ENCODE data around the gene NRM.

Gene NRM

DNA sequence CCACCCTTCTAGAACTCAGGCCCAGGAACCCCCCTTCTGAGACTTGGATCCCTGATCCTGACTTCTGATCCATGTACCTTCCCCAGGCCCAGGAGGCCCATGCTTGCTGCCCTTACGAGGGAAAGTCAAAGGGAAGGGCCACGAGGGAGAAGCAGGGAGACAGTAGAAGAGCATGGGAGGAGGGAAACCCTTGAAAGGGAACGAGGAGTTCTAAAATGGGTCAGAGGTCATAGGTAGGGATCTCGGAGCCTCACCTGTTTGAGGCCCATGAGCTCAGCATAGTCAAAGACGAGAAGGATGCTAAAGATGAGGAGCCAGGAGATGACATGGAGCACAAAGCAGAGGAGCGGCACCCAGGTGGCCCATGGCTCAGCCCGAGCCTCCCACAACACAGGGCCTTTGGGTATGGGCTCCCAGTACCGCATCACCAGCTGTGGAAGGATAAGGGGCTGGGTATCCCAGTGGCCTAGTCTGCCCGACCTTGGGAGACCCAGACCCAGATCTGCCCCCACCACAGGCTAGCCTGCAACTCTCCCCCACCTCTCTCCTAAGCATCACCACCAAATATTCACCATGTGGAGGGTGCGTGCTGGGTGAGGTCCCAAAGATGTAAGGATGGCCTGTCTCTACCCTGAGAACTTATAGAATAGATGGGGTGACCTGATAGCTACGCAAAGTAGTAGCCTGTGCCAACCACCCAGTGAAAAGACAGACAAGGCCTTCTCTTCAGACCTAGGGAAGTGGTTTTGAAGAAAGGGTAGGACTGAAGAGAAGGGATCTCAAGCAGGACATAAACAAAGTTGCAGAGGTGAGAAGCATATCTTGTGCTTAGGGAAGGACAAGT lies 1.5 kb downstream of the NRM start:
- no peak for FAIRE-seq
- no peak for DNase-seq (ENCODE audit: low spot score)

DNA sequence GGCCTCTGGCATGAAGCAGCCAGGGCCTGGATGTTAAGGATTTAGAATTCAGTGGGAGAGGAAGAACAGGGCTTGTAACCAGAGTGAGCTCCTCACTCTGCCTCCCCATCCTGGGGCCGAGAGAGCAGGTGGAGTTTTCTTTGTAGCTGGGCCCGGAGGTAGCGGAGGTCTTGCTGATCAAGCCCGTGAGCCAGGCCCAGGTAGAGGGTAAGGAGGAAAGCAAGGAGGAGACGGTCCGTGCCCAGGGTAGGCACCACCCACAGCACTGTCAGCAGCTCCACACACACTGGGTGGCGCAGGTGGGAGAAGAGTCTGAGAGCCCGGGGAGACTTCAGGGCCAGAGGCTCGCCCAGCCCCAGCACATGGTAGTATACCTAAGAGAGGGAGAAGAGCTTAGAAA lies 2.2 kb downstream of the NRM start:
- no peak for DNase-seq (ENCODE audit: low spot score)
- FAIRE-seq = no peak

DNA sequence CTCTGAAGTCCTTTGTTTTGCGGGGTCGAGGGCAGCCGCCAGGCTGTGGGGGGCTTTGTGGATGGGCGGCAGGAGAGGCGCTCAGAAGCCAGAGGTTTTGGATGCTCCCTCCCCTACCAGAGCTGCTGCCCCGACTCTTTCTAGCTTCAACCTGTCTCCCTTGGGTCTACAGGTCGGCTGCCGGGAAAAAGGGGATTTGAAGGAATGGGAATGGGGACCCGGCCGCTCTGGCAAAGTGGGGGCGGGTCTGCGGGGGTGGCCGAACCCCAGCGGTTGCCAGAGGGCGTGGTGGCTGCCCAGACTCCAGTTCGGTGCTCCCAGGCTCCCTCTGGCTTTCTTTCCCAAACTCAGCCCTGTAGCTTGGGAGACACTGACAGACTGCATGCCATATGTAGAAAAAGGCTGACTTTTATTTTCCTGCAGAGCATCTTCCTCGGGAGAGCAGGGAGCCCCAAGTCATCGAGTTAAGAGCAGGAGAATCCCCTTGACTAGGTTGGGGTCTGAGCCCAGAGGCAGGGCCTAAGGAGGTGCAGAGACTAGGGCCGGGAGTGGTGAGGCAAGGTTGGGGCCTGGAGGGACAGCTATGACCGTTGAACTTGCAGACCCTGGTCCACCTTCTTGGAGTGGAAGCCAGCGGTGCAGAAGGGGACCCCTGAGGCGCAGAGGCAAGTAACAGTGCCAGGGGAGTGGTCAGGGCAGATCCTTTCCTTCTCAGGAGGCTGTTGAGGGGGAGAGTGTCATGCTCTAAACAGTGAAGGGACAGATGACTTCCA lies 2.9 kb downstream of the NRM start:
- no peak for FAIRE-seq
- DNase-seq (ENCODE audit: low spot score) = no peak

DNA sequence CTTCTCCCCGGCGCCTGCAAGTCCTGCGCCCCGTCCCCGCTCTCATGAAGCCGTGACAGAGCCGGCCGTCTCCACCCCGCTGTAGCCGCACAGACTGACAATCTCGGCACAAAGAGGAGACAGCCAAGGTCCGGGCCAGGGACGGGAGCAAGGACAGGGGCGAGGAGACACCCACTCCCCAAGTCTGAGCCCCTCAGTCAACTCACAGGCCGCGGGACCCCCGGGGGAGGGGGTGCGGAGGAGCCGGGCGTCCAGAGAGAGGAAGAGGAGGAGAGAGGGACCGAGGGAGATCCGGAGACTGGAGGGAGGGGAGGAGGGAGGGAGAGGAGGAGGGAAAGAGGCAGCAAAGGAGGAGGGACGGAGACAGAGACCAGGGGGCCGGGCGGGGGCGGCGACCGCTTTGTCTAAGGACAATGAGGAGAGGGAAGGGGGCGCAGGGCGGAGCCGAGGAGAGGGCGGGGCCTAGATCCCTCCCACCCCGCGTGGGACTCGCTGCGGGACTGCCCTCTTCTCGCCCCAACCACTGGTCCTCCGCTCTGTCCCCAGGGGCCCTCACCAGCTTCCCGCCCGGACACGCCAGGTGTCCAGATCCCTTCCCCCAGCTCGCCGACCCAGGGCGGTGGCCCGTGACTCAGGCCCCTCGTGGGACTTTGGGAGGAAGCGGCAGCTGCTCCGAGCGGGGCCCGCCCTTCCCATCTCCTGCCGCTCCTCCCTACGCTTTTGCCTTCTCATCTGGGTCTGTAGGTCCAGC lies 3.7 kb downstream of the NRM start:
- DNase-seq (ENCODE audit: low spot score) (peak; percentile 94), FAIRE-seq (peak; percentile 79)

DNA sequence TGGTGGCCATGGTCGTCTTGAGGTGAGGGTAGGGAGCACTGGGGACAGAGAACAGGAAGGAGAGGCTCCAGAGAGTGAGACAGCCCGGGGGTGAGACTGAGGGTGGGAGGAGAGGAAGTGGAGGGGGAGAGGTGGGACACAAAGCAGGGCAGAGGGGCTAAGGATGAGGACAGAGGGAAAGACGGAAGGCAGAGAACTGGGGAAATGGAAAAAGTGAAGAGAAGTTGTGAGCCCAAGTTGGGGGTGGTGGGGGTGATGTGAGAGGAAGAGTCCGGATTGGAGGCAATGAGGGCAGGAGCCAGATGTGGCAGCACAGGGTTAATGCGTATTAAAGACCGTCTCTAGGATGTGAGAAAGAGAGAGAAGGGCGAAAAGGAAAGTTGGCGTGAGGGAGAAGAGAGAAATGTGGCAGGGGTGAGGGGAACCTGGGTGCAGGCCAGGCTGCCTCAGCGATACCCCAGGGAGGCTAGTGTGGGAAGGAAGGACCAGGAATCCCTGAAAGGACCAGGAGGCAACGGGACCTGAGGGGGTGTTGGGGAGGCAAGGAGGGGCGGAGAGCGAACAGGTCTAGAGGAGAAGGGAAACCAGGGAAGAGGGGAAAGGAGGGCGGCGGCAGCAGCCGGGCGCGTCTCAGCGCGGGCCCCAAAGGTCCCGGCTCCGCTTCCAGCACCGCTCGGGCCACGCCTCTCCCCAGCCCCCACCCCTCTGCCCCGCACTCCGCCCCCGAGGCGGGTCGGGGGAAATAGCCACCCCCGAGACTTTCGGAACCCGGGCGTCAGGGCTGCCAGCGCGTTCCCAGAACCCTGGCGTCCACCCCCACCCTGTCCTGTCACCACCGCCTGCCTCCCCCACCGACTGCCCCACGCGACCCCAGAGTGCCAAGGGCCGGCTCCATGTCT lies 4.5 kb downstream of the NRM start, which contains the start of gene PPP1R18:
PPP1R18 (minus strand) TSS at position 637 of the 899 bp plus-strand sequence; CDS start at position 10, 627 bp downstream.
- DNase-seq (ENCODE audit: low spot score) (peak; percentile 13), FAIRE-seq (no peak)

DNA sequence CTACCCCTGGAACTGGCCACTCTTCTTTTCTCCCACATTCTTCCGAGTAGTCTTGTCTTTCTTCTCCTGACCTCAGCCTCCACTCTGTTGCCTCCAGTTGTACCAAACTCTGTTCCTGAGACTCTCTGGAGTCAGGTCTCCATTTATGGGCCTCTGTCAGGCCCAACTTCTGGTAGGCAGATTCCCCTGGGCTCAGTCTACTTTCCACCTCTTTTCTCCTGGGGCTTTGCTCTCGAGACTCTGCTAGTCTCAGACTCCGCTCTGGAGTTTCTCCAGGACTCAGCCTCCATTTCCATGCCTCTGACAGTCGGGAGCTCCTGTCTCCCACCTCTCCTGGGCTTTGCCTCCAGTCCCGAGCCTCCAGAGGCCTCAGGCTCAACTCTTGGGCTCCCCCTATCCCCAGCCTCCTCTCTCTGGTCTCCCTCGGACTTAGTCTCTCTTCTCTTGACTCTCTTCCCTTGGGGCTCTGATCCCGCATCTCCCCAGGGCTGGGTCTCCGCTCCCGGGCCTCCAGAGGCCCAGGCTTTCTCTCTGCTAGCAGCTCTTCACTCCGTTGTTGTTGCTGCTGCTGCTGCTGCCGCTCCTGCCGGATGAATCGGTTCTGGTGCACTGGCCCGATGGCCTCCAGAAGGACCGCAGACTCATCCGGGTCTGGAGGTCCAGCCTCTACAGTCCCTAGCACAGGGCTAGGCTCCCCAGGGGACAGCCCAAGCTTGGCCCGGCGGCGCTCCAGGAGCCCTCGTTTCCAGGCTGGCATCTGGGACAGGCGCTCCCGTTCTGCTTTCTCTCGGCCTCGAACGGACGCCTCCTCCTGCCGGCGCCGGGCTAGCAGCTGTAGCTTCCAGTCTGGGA lies 5.4 kb downstream of the NRM start:
- FAIRE-seq (no peak), DNase-seq (ENCODE audit: low spot score) (peak; percentile 23)

DNA sequence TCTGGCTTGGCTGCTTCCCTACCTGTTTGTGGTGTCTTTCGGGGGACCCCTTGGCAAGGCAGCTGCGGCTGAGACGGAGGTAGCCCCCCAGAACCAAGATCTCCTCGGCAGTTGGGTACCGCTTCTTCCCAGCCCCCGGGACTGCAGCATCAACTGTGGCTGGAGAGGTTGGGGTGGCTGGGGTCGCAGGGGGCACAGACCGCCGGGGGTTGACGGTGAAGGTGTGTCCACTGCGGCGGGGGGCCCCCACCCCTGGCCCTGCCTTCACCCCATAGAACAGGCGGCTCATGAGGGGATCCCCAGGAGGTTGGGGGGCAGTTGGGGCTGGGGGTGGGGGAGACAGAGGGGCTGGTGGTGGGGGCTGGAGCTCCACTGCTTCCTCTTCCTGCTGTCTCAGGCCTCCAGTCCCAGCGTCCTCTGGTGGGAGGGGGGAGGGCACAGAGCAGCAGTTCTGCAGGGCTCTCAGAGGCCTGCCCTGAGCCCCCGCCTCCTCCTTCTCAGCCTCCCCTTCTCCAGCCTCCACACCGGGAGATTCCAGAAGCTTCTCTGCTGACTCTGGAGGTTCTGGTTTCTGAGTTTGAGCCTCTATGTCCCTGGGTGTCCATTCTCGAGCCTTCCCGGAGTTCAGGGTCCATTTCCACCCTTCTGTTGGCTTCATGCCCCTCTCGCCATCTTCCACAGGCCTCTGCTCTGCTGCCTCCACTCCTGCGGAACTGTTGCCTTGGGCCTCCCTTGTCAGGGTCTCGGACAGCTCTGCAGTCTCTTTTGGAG lies 6.2 kb downstream of the NRM start:
- DNase-seq (ENCODE audit: low spot score) (peak; percentile 29), FAIRE-seq (no peak)

DNA sequence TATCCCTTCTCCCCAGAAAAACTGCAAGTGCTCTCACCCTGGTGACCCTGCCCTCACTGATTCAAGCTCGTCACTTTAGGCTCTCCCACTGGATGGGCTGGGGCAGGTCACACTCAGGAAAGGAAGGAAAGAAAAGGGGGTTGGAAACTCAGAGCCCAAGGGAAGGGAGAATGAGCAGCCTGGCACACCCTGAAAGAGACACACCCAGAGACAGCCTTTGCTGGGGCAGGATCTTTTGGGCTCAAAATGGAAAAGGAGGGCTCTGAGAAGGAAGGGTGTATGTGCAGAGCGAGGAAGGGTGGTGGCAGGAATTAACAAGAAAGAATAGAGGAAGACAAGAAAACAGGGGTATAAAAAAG lies 6.8 kb downstream of the NRM start:
- DNase-seq (ENCODE audit: low spot score) = no peak
- FAIRE-seq = no peak

DNA sequence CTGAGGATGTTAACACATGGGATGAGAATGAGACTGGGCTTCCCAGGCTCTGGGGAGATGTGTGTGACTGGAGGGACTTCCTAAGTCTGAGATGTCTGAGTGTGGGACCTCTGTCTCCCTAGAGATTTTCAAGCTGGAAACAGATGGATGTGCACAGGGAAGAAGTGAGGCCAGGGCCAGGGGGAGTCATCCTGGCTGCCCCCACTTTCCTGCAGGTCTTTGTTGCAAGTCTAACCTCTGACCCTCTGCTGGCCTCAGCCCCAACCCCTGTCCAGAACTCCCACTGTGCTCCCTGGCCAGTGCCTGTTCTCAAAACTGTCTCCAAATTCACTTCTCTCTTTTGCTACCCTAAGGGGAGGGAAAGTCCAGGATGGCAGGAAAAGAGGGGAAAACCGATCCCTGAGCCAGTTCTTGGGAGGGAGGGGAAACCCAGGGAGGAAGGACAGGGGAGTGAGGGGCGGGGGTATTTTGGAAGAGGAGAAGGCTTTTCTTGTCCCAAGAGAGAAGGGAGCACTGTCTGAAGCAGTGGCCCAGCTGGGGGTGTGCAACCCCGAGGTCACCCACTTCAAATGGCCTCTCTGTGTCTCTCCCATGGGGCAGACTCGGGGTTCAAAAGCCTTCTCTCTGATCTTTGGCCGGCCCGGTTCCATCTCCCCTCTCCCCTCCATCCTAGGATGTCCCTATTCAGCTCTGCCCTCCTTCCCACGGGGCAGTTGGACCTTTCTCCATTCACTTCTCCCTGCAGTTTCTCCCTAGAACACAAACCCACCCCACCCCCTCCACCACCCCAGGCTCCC lies 7.4 kb downstream of the NRM start:
- FAIRE-seq = no peak
- peak; percentile 31 for DNase-seq (ENCODE audit: low spot score)

DNA sequence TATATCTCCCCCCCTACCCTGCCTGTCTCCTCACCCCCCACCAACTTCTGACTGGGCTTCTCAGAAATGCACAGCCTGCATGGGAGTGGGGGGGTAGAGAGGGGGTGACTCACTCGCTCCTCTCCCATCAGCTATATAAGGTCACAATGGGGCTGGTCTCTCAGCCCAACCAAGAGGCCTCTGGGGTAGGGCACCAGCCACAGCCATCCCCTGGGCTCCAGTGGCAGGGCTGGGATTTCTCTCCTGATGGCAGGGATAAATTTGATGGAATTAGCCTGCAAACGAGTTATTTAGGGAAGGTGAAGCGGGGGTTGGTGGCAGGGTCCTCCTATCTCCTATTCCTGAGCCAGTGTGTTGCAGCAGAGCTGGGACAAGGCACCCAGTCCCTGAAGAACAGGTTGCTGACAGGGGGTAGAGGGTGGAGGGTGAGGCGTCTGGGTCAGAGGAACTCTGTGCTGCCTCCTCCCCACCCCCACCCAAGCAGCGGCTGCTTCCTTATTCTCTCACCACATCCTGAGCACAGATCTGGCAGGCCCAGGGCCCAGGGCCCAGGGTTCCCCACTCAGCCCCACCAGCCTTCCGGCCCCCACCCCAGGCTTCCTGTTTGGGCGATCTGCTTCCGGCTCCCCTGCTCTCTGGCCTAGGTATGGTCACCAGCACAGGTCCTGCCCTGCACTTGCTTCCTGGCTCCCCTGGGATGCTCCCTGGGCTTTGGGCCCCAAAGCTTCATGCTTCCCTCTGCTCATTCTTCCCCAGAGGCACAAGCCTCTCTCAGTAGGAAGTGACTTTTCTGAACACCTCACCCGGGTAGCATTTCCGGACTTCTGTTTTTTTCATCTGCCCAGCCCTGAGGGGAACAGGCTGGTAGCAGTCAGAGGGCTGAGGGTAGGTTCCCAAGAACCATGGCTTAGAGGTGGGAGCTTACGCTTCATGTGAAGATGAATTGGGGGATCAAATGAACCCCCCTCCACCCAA lies 8.4 kb downstream of the NRM start:
- DNase-seq (ENCODE audit: low spot score) (peak; percentile 79), FAIRE-seq (peak; percentile 58)

DNA sequence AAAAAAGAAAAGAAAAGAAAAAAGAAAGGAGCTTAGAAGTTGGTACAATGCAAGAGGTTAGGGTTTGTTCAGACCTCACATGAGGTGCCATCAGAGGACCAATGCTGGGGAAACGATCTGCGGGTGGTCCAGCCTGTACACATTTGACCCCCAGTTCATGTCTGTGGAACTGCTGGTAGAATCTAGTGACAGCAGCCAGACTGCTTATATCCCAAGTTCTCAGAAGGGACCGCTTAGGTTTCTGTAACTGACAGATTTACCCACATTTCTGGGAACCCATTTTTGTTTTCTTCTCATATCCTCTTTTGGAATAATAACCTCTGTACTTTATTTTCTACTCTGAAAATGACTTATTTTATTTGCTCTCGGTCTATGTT lies 9.0 kb downstream of the NRM start:
- FAIRE-seq = no peak
- DNase-seq (ENCODE audit: low spot score) = no peak

DNA sequence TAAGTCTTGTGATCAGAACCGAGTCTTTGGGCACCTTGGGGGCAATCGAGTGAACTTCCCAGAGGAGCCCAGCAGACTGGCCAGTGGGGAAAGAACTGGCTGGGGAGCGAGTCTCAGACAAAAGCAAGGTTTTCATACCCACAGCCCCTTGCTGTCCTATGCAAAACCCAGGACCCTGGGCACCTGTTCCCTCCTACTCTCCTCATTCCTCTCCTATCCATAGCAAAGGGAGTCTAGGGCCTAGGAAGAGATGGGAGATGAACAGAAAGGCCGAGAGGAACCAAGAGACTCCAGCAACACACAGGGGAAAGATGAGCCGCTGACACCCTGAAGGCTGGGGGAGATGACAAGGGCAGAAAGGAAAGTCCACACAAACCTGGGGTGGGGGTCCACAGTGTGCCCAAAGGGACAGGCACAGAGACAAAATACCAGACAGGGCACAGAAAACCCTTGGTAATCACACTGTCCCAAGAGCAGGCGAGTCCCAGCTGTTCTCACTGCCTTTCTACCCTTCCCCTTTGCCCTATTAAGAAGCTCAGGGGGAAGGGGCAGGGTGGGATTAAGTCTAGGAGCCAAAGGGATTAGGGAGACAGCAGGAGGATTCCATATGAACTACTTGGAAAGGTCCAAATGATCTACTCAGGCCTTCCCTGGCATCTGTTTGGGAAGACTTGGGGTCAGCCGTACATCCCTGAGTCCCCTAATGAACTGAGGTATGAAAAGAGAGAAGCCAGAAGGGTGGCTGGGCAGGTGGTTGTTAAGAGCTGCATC lies 10.8 kb downstream of the NRM start:
- no peak for FAIRE-seq
- DNase-seq (ENCODE audit: low spot score) = no peak

DNA sequence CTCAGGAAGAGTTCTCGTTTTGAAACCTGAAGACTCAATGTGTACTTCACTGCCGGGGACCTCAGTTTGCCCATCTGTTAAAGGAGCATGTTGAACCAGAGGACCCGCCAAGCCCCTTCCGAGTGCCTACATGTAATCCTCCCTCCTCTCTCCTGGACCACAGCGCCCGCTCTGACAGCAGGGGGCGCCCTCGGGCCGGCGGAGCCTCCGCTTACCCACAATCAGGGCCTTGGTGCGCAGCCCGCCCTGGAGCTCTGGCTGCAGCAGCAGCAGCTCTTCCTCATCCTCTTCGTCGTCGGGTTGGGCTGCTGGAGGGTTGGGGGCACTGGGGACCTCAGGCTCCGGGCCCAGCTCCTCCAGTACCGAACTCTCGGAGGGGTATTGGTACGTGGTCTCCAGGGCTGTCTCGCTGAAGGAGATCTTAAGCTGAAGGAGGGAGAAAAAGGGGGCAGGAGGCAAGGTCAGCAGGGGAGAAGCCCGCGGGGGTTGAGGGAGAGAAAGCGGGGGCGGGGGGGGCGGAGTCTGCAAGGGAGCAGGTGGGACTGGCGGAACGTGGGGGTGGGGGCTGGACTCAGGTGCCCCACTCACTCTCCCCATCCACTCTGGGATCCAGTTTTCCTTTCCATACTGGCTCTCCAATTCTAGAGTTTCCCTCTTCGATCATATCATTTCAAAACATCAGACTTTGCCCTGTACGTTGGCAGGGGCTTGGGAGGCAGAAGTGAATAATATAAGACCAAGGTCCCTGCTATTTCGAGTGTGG lies 11.6 kb downstream of the NRM start:
- no peak for FAIRE-seq
- DNase-seq (ENCODE audit: low spot score) = peak; percentile 37

DNA sequence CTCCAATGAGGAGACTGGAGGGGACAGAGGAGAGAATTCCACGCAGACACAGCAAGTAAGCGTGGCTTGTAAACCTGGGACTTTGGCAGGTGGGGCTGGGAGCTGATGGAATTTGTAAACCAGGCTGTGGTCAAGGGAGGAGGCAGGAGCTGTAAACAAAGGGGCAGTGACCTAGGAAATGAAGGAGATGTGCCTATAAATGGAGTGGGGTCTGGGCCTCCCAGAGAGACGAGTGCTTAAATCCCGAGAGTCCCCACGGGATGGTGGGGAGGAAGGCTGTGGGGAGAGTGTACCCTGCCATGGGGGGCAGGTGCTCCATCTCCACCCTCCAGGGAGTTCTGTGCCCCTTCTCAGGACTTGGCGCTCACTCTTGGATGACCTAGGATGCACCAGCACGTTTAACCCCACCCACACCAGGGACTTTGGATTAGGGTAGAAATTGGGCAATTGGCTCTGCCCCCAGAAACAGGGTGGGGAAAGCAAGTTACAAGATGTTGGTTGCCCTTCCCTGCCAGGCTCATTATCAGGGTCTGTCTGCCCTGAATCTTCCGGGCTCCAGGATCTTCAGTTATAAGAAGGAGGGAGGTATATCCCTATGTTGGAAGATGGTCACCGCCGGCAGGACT lies 14.0 kb downstream of the NRM start:
- DNase-seq (ENCODE audit: low spot score) (no peak), FAIRE-seq (no peak)
